Gastroesophageal sphincter (tissue), 3 donors: ENCODE measurements around the gene BRINP3.

ENCODE experiments used
- POLR2A ChIP-seq, 2 donors: fragments of 450-650 bp; IDR thresholded peaks; one replicate each; pipeline ENCODE4 v1.6.1; 2017; ENCODE audit warnings: antibody characterized with exemption in 2 of 2, mild to moderate bottlenecking in 2 of 2, moderate library complexity in 1 of 2
- POLR2AphosphoS5 ChIP-seq: sonication (generic); formaldehyde crosslinking; IDR thresholded peaks from one replicate; pipeline ENCODE4 v1.6.1; 2017; ENCODE audit warnings: antibody characterized with exemption
- TF ChIP-seq, protein P1 (sequence below), 4 experiments: fragments of 200-600 bp in 2 of 4; fragments of 450-650 bp in 2 of 4; sonication (generic) in 1 of 4; IDR thresholded peaks; one replicate each; pipeline ENCODE4 v1.5.1; 2017 to 2019; ENCODE audit warnings: antibody characterized with exemption in 4 of 4, mild to moderate bottlenecking in 2 of 4, moderate library complexity in 2 of 4

DNA sequence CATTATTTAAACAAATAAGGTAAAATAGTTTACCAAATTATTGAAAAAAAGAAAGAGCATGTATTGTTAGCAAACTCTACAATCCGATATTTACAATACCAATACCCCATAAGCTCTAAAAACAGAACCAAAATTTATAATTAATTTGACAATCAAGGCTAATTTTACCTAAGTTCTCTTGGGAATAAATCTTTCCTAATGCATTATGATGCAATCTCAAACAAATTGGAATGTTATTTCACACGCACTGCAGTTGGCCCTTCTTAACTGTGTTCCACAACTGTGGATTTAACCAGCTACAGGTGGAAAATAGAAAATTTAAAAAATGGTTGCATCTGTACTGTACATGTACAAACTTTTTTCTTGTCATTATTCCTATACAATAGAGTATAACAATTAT, 300.1 kb downstream of the BRINP3 start:
- TF ChIP-seq POLR2A (IDR thresholded peaks at IDR 0.05) (no peak), POLR2AphosphoS5 (no peak)
- TF ChIP-seq, protein P1, sequence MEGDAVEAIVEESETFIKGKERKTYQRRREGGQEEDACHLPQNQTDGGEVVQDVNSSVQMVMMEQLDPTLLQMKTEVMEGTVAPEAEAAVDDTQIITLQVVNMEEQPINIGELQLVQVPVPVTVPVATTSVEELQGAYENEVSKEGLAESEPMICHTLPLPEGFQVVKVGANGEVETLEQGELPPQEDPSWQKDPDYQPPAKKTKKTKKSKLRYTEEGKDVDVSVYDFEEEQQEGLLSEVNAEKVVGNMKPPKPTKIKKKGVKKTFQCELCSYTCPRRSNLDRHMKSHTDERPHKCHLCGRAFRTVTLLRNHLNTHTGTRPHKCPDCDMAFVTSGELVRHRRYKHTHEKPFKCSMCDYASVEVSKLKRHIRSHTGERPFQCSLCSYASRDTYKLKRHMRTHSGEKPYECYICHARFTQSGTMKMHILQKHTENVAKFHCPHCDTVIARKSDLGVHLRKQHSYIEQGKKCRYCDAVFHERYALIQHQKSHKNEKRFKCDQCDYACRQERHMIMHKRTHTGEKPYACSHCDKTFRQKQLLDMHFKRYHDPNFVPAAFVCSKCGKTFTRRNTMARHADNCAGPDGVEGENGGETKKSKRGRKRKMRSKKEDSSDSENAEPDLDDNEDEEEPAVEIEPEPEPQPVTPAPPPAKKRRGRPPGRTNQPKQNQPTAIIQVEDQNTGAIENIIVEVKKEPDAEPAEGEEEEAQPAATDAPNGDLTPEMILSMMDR (IDR thresholded peaks at IDR 0.05) = no peak
